Thyroid gland (tissue), 4 donors: Measurements from ENCODE around the gene TOPBP1.

ENCODE experiments used
- CTCF ChIP-seq, 6 experiments: fragments of 200-600 bp in 3 of 6; fragments of 450-650 bp in 3 of 6; sonication (generic) in 3 of 6; IDR thresholded peaks; one replicate each; pipeline ENCODE4 v1.5.1; 2016 to 2019; ENCODE audit warnings: antibody characterized with exemption in 6 of 6, mild to moderate bottlenecking in 2 of 6, inconsistent platforms in 1 of 6, moderate library complexity in 1 of 6
- POLR2A ChIP-seq, 2 donors: fragments of 450-650 bp; IDR thresholded peaks; one replicate each; pipeline ENCODE4 v1.6.1; 2017; ENCODE audit warnings: antibody characterized with exemption in 2 of 2, mild to moderate bottlenecking in 2 of 2, moderate library complexity in 1 of 2

- no peak for TF ChIP-seq POLR2A (IDR thresholded peaks at IDR 0.05)
- no peak for TF ChIP-seq CTCF (IDR thresholded peaks at IDR 0.05)
These were observed 62.5 kb downstream of the TOPBP1 start for GRCh38 chr3:133599280-133599679.
